ENCODE measurements around the gene POC5.

DNA sequence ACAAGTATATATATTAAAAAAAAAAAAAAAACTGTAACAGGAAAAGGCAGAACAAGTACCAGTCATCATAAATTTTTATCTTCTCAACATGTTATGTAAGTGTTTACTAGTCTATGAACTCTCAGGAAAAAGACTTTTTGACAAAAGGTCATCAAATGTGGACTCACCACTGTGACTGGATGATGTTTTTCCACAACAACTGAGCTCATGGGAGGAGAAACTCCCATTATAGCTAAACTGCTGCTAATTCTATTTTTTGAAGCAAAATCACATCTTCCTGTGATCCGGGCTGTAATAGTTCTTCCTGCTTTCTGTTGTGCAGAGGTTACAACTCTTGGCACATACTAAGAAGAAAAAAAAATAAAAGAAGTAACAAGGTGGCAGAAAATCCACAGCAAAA lies 39.6 kb downstream of the POC5 start:
- TF ChIP-seq, protein P1, sequence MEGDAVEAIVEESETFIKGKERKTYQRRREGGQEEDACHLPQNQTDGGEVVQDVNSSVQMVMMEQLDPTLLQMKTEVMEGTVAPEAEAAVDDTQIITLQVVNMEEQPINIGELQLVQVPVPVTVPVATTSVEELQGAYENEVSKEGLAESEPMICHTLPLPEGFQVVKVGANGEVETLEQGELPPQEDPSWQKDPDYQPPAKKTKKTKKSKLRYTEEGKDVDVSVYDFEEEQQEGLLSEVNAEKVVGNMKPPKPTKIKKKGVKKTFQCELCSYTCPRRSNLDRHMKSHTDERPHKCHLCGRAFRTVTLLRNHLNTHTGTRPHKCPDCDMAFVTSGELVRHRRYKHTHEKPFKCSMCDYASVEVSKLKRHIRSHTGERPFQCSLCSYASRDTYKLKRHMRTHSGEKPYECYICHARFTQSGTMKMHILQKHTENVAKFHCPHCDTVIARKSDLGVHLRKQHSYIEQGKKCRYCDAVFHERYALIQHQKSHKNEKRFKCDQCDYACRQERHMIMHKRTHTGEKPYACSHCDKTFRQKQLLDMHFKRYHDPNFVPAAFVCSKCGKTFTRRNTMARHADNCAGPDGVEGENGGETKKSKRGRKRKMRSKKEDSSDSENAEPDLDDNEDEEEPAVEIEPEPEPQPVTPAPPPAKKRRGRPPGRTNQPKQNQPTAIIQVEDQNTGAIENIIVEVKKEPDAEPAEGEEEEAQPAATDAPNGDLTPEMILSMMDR (IDR thresholded peaks at IDR 0.05) = no peak
- no peak for TF ChIP-seq POLR2A (IDR thresholded peaks at IDR 0.05)

Data from body of pancreas (tissue), 4 donors.